SK-N-SH (cell line): ENCODE results near the gene IGSF11. TPM values are rescaled to one million over a fixed set of nuclear protein-coding genes. Genes with fewer than 3 reads are reported as not detected.
"Not testable (repeated sequence)": the region's sequence is repeated elsewhere in the genome, so short reads cannot be mapped to it uniquely, and the experiment has no call there.

ENCODE experiments used
- CTCF ChIA-PET: fragments of 300-600, 350-600 bp; formaldehyde crosslinking; extraction: SDS; loops from one replicate; lab custom pipeline; 2021; lab: Yijun Ruan, JAX
- POLR2A ChIA-PET: fragments of 350-600 bp; sonication (Branson Sonifier 250); formaldehyde crosslinking; extraction: SDS; loops from one replicate; lab custom pipeline; 2020; ENCODE audit warnings: antibody characterized with exemption, inconsistent platforms; lab: Yijun Ruan, JAX
- DNase-seq: peaks from one replicate; pipeline ENCODE4 v3.0.0; 2012
- H2AFZ ChIP-seq: fragments of 200-600 bp; sonication (generic); 2 replicates; pipeline ENCODE4 v1.8.1; 2016; ENCODE audit warnings: antibody characterized with exemption, mild to moderate bottlenecking, low read depth
- H3F3A ChIP-seq: fragments of 200-600 bp; sonication (generic); replicated peaks from 2 replicates; pipeline ENCODE3; 2016; ENCODE audit warnings: antibody characterized with exemption, mild to moderate bottlenecking; ENCODE audit not compliant: insufficient read depth
- H3K27ac ChIP-seq, 2 experiments: fragments of 200-500 bp in 1 of 2; fragments of 200-600 bp in 1 of 2; sonication (Bioruptor generic) in 1 of 2; sonication (generic), shearing (Covaris generic) in 1 of 2; 2 replicates each; pipeline versions ENCODE4 v1.5.1 to v1.6.1; 2014 to 2016; ENCODE audit warnings: low read depth in 2 of 2, inconsistent platforms in 1 of 2, low read length in 1 of 2, mild to moderate bottlenecking in 1 of 2, mixed read lengths in 1 of 2
- H3K27me3 ChIP-seq: fragments of 200-600 bp; sonication (generic), shearing (Covaris generic); 2 replicates; pipeline ENCODE4 v1.6.1; 2016; ENCODE audit warnings: mixed run types; ENCODE audit not compliant: insufficient read depth
- H3K36me3 ChIP-seq, 2 experiments: fragments of 200-500 bp in 1 of 2; fragments of 200-600 bp in 1 of 2; sonication (Bioruptor generic) in 1 of 2; sonication (generic) in 1 of 2; replicated peaks in 1 of 2; 2 replicates each; pipeline versions ENCODE3 to v1.5.1; 2014 to 2016; ENCODE audit warnings: low read length in 1 of 2, mild to moderate bottlenecking in 1 of 2; ENCODE audit not compliant: insufficient read depth in 2 of 2, control insufficient read depth in 1 of 2
- H3K4me1 ChIP-seq, 2 experiments: fragments of 200-500 bp in 1 of 2; fragments of 200-600 bp in 1 of 2; sonication (Bioruptor generic) in 1 of 2; sonication (generic), shearing (Covaris generic) in 1 of 2; 2 replicates each; pipeline versions ENCODE4 v1.5.1 to v1.6.1; 2014 to 2016; ENCODE audit warnings: low read depth in 1 of 2, low read length in 1 of 2, mixed run types in 1 of 2; ENCODE audit not compliant: insufficient read depth in 2 of 2, control insufficient read depth in 1 of 2
- H3K4me2 ChIP-seq: fragments of 200-600 bp; sonication (generic), shearing (Covaris generic); 2 replicates; pipeline ENCODE4 v1.6.1; 2017; ENCODE audit warnings: mixed run types
- H3K4me3 ChIP-seq, 2 experiments: fragments of 200-500 bp in 1 of 2; fragments of 200-600 bp in 1 of 2; sonication (Bioruptor generic) in 1 of 2; sonication (generic), shearing (Covaris generic) in 1 of 2; 2 replicates each; pipeline versions ENCODE4 v1.5.1 to v1.8.1; 2014 to 2016; ENCODE audit warnings: low read depth in 2 of 2, inconsistent platforms in 1 of 2, low read length in 1 of 2, mild to moderate bottlenecking in 1 of 2, mixed read lengths in 1 of 2, moderate library complexity in 1 of 2
- H3K79me2 ChIP-seq: fragments of 200-600 bp; sonication (generic); 2 replicates; pipeline ENCODE4 v1.8.1; 2017; ENCODE audit warnings: mild to moderate bottlenecking; ENCODE audit not compliant: insufficient read depth
- H3K9ac ChIP-seq: fragments of 200-600 bp; sonication (generic); 2 replicates; pipeline ENCODE4 v1.6.1; 2017; ENCODE audit warnings: mixed run types
- H3K9me2 ChIP-seq: fragments of 200-600 bp; sonication (generic); 2 replicates; pipeline ENCODE4 v1.6.1; 2017; ENCODE audit warnings: mixed run types
- H3K9me3 ChIP-seq: fragments of 200-600 bp; sonication (generic); 2 replicates; pipeline ENCODE4 v1.6.1; 2017; ENCODE audit warnings: mixed run types, mild to moderate bottlenecking, moderate library complexity
- H4K20me1 ChIP-seq: fragments of 200-600 bp; sonication (generic); 2 replicates; pipeline ENCODE4 v1.6.1; 2017; ENCODE audit warnings: mild to moderate bottlenecking, mixed run types; ENCODE audit not compliant: insufficient read depth
- CHD2 ChIP-seq: fragments of 150-350 bp; IDR thresholded peaks from 2 replicates; pipeline ENCODE4 v1.6.1; 2018; ENCODE audit warnings: low read length; ENCODE audit not compliant: partially characterized antibody
- CTCF ChIP-seq: fragments of 200-600 bp; sonication (generic); IDR thresholded peaks from 2 replicates; pipeline ENCODE4 v1.6.1; 2017; ENCODE audit warnings: antibody characterized with exemption, mild to moderate bottlenecking, moderate library complexity
- ELF1 ChIP-seq: IDR thresholded peaks from 2 replicates; pipeline ENCODE4 v1.4.0; 2012
- EP300 ChIP-seq, 2 experiments: IDR thresholded peaks; 2 replicates each; pipeline versions ENCODE4 v1.4.0 to v1.6.1; 2012; ENCODE audit warnings: borderline replicate concordance in 1 of 2, low read depth in 1 of 2, low read length in 1 of 2
- GATA2 ChIP-seq: sonication (generic); formaldehyde crosslinking; IDR thresholded peaks from 2 replicates; pipeline ENCODE4 v1.5.0; 2020; ENCODE audit warnings: mild to moderate bottlenecking, missing genetic modification reagents
- IRF3 ChIP-seq: fragments of 150-350 bp; IDR thresholded peaks from 2 replicates; pipeline ENCODE4 v1.6.1; 2016; ENCODE audit warnings: mild to moderate bottlenecking, low read depth, low read length
- JUND ChIP-seq: IDR thresholded peaks from 2 replicates; pipeline ENCODE4 v1.4.0; 2012
- MEF2A ChIP-seq: IDR thresholded peaks from 2 replicates; pipeline ENCODE4 v1.4.0; 2012; ENCODE audit warnings: low read depth, borderline replicate concordance
- MXI1 ChIP-seq: IDR thresholded peaks from 2 replicates; pipeline ENCODE4 v1.6.1; 2012; ENCODE audit warnings: mild to moderate bottlenecking, low read depth, low read length, improper control_type of control experiment
- RCOR1 ChIP-seq: fragments of 150-350 bp; IDR thresholded peaks from 2 replicates; pipeline ENCODE4 v1.6.1; 2017; ENCODE audit warnings: antibody characterized with exemption, low read length
- SMC3 ChIP-seq: IDR thresholded peaks from 2 replicates; pipeline ENCODE4 v1.6.1; 2012; ENCODE audit warnings: low read depth, low read length, improper control_type of control experiment
- TAF1 ChIP-seq: IDR thresholded peaks from 2 replicates; pipeline ENCODE4 v1.6.1; 2012; ENCODE audit warnings: low read depth, mild to moderate bottlenecking, low read length, moderate library complexity, borderline replicate concordance
- TCF12 ChIP-seq: IDR thresholded peaks from 2 replicates; pipeline ENCODE4 v1.4.0; 2012
- USF2 ChIP-seq: fragments of 150-350 bp; IDR thresholded peaks from 2 replicates; pipeline ENCODE4 v1.6.1; 2017; ENCODE audit warnings: antibody characterized with exemption, low read length, low read depth, borderline replicate concordance
- ZBTB33 ChIP-seq: IDR thresholded peaks from 2 replicates; pipeline ENCODE4 v1.4.0; 2012; ENCODE audit warnings: low read depth, borderline replicate concordance
- WGBS: methylation state at CpG from one replicate; pipeline ENCODE4 v1.1.6; 2017; ENCODE audit warnings: low lambda C conversion rate; 5-methylcytosine and 5-hydroxymethylcytosine counted together
- polyA plus RNA-seq, 3 experiments: library from polyadenylated mRNA; depleted of rRNA; stranded (reverse); fragments of >200 nt; gene quantifications; 2 replicates each; pipeline ENCODE4 v1.2.3, GENCODE V29; 2012

IGSF11 gene
- polyA plus RNA-seq, 1 of the 3 experiments (the other 2 are of a cell fraction) = 0.07 TPM

- TF ChIP-seq ZBTB33 = no peak
- TF ChIP-seq MXI1 = no peak
- no peak for TF ChIP-seq CHD2
- no peak for TF ChIP-seq CTCF
- no peak for TF ChIP-seq EP300 (IDR thresholded peaks at IDR 0.05; ENCODE audit: borderline replicate concordance in 1 of 2, low read depth in 1 of 2, low read length in 1 of 2)
- no peak for TF ChIP-seq RCOR1
- no peak for TF ChIP-seq USF2
Measured at GRCh38 chr3:119073258-119074001, 38.8 kb upstream of the IGSF11 start (continued).

GRCh38 chr3:119072451-119072850 lies 37.8 kb upstream of the IGSF11 start:
- H2AFZ ChIP-seq, H3K9ac ChIP-seq, H3K9me3 ChIP-seq, H3K9me2 ChIP-seq, H4K20me1 ChIP-seq, H3F3A ChIP-seq, H3K4me1 ChIP-seq, H3K27ac ChIP-seq, H3K36me3 ChIP-seq, DNase-seq, POLR2A ChIA-PET, H3K4me2 ChIP-seq, H3K4me3 ChIP-seq, H3K27me3 ChIP-seq, H3K79me2 ChIP-seq: not testable (repeated sequence)
- CTCF ChIA-PET = interaction anchor here (1.5 to 2.8 kb wide), 3 partner anchors 26 to 190 kb away, joined by 5 to 16 read pairs (median 7); no protein-coding TSS in a partner anchor
- WGBS = 71% methylated on average over 15 of the region's 15 CpGs

GRCh38 chr3:119069725-119070124 lies 35.1 kb upstream of the IGSF11 start:
- H3K4me1 ChIP-seq = no peaks in the 10 kb centered on the region
- no peaks in the 10 kb centered on the region for H3F3A ChIP-seq
- H3K4me2 ChIP-seq = no peak overlapping the region
- no peak overlapping the region for H3K4me3 ChIP-seq
- CTCF ChIA-PET = no interaction called here
- no peak for DNase-seq
- POLR2A ChIA-PET = no interaction called here
- no peaks in the 10 kb centered on the region for H3K79me2 ChIP-seq
- no peaks in the 10 kb centered on the region for H3K9me2 ChIP-seq
- no peaks in the 10 kb centered on the region for H3K27me3 ChIP-seq
- WGBS = 29% methylated on average over 3 of the region's 3 CpGs
- no peak overlapping the region for H2AFZ ChIP-seq
- no peak overlapping the region for H3K9ac ChIP-seq
- no peak overlapping the region for H3K27ac ChIP-seq
- H3K36me3 ChIP-seq = no peaks in the 10 kb centered on the region
- H3K9me3 ChIP-seq = no peaks in the 10 kb centered on the region
- no peaks in the 10 kb centered on the region for H4K20me1 ChIP-seq
- TF ChIP-seq JUND (no peak), MEF2A (no peak), CTCF (no peak), TCF12 (no peak), TAF1 (no peak), IRF3 (no peak), SMC3 (no peak), GATA2 (no peak), ELF1 (no peak), USF2 (no peak)
